Endothelial cell of umbilical vein (primary cell): ENCODE results near the gene PFDN1. TPM values are rescaled to one million over a fixed set of nuclear protein-coding genes. Genes with fewer than 3 reads are reported as not detected.

Experiments used
- BruUV-seq: library from RNA; stranded (reverse); fragments of 400-500 nt; replicated peaks from 2 replicates; lab custom pipeline; 2021; lab: Mats Ljungman, UMichigan
- CTCF ChIA-PET: fragments of 300-600, 350-600 bp; sonication (Branson Sonifier 250); formaldehyde crosslinking; loops from one replicate; lab custom pipeline; 2021; ENCODE audit warnings: antibody characterized with exemption, inconsistent platforms; lab: Charles Lee
- POLR2A ChIA-PET: fragments of 300-600, 350-600 bp; sonication (Branson Sonifier 250); formaldehyde crosslinking; loops from one replicate; lab custom pipeline; 2021; ENCODE audit warnings: antibody characterized with exemption, inconsistent platforms; lab: Charles Lee
- DNase-seq: peaks from one replicate; pipeline ENCODE4 v3.0.0-alpha.2; 2011; ENCODE audit warnings: low read depth, low spot score
- FAIRE-seq: peaks from 2 replicates; lab custom pipeline; 2011; peaks lifted over from hg19 to GRCh38; lab: Jason Lieb, UNC
- H2AFZ ChIP-seq: 2 replicates; pipeline ENCODE4 v1.6.0; 2012; ENCODE audit warnings: low read depth, low read length, control low read depth, inconsistent platforms
- H3K27ac ChIP-seq: 2 replicates; pipeline ENCODE4 v1.5.1; 2011; ENCODE audit warnings: low read depth, mild to moderate bottlenecking, control low read depth, low read length, moderate library complexity; ENCODE audit not compliant: insufficient read depth
- H3K27me3 ChIP-seq, 2 experiments: 2 replicates each; pipeline versions ENCODE4 v1.6.0 to v1.6.1; 2011; ENCODE audit warnings: low read length in 2 of 2, mixed read lengths in 1 of 2; ENCODE audit not compliant: control insufficient read depth in 2 of 2, insufficient read depth in 2 of 2
- H3K36me3 ChIP-seq, 2 experiments: 2 replicates in 1 of 2; 3 replicates in 1 of 2; pipeline ENCODE4 v1.5.1; 2011; ENCODE audit warnings: low read length in 2 of 2, mild to moderate bottlenecking in 1 of 2, moderate library complexity in 1 of 2; ENCODE audit not compliant: control insufficient read depth in 2 of 2, insufficient read depth in 2 of 2; ENCODE audit errors: extremely low read depth in 1 of 2
- H3K4me1 ChIP-seq: 3 replicates; pipeline ENCODE4 v1.5.1; 2011; ENCODE audit warnings: mild to moderate bottlenecking, low read length; ENCODE audit not compliant: control insufficient read depth, insufficient read depth; ENCODE audit errors: extremely low read depth
- H3K4me2 ChIP-seq: 2 replicates; pipeline ENCODE4 v1.6.1; 2011; ENCODE audit warnings: low read length, control low read depth, mixed read lengths; ENCODE audit not compliant: insufficient read depth
- H3K4me3 ChIP-seq, 3 experiments: fragments of 200-600 bp in 1 of 3; sonication (generic), shearing (Covaris generic) in 1 of 3; replicated peaks in 1 of 3; 2 replicates each; pipeline ENCODE4 v1.5.1; 2011 to 2016; ENCODE audit warnings: control low read depth in 3 of 3, low read length in 3 of 3, mild to moderate bottlenecking in 2 of 3, inconsistent platforms in 1 of 3, low read depth in 1 of 3, moderate library complexity in 1 of 3; ENCODE audit not compliant: insufficient read depth in 1 of 3
- H3K79me2 ChIP-seq: 2 replicates; pipeline ENCODE4 v1.6.0; 2012; ENCODE audit warnings: low read length, inconsistent platforms; ENCODE audit not compliant: control insufficient read depth, insufficient read depth
- H3K9ac ChIP-seq: replicated peaks from 2 replicates; pipeline ENCODE3; 2011; ENCODE audit warnings: low read length, control low read depth; ENCODE audit not compliant: insufficient read depth; ENCODE audit errors: extremely low read depth
- H3K9me1 ChIP-seq: replicated peaks from 3 replicates; pipeline ENCODE4 v1.6.0; 2011; ENCODE audit warnings: mild to moderate bottlenecking, low read length; ENCODE audit not compliant: control insufficient read depth, insufficient read depth; ENCODE audit errors: extremely low read depth
- H3K9me3 ChIP-seq: replicated peaks from 2 replicates; pipeline ENCODE4 v1.5.1; 2012; ENCODE audit warnings: low read length, inconsistent platforms; ENCODE audit not compliant: control insufficient read depth, insufficient read depth
- H4K20me1 ChIP-seq: replicated peaks from 2 replicates; pipeline ENCODE3; 2011; ENCODE audit warnings: mild to moderate bottlenecking, low read length; ENCODE audit not compliant: control insufficient read depth, insufficient read depth; ENCODE audit errors: extremely low read depth
- CTCF ChIP-seq, 2 donors: IDR thresholded peaks; 1 replicate in 1 of 2; 2 replicates in 1 of 2; pipeline ENCODE4 v1.5.1; 2011; ENCODE audit warnings: low read length in 2 of 2, mild to moderate bottlenecking in 2 of 2, moderate library complexity in 2 of 2, control low read depth in 1 of 2, inconsistent platforms in 1 of 2, low read depth in 1 of 2; ENCODE audit not compliant: insufficient read depth in 1 of 2; ENCODE audit errors: extremely low read depth in 1 of 2
- EZH2 ChIP-seq: IDR thresholded peaks from 2 replicates; pipeline ENCODE4 v1.6.1; 2012; ENCODE audit warnings: borderline replicate concordance, low read depth, mild to moderate bottlenecking, moderate library complexity, low read length, inconsistent platforms; ENCODE audit not compliant: severe bottlenecking
- FOS ChIP-seq: IDR thresholded peaks from 2 replicates; pipeline ENCODE4 v1.6.1; 2011; ENCODE audit warnings: mild to moderate bottlenecking, low read length, moderate library complexity, borderline replicate concordance; ENCODE audit not compliant: insufficient read depth
- GATA2 ChIP-seq: IDR thresholded peaks from 2 replicates; pipeline ENCODE4 v1.7.0; 2011; ENCODE audit warnings: low read depth, mild to moderate bottlenecking, moderate library complexity, mixed read lengths, low read length; ENCODE audit not compliant: insufficient read length, insufficient read depth
- JUN ChIP-seq: IDR thresholded peaks from 2 replicates; pipeline ENCODE4 v1.6.1; 2011; ENCODE audit warnings: borderline replicate concordance, low read depth; ENCODE audit not compliant: insufficient read length, insufficient read depth
- MAX ChIP-seq: IDR thresholded peaks from 2 replicates; pipeline ENCODE4 v1.6.1; 2011; ENCODE audit not compliant: insufficient read depth, insufficient read length
- MYC ChIP-seq: IDR thresholded peaks from one replicate; pipeline ENCODE4 v1.6.1; 2011; ENCODE audit warnings: mild to moderate bottlenecking, low read depth, low read length
- POLR2A ChIP-seq: IDR thresholded peaks from 2 replicates; pipeline ENCODE4 v1.6.1; 2012; ENCODE audit warnings: low read depth, mild to moderate bottlenecking, control low read depth, low read length
- POLR2AphosphoS5 ChIP-seq: IDR thresholded peaks from 2 replicates; pipeline ENCODE4 v1.6.1; 2012; ENCODE audit warnings: low read depth, mild to moderate bottlenecking, control low read depth, low read length, moderate library complexity; ENCODE audit not compliant: insufficient read depth
- dilution Hi-C: fragments of 300-500 bp; cut with MboI; formaldehyde crosslinking; loops from one replicate; pipeline ENCODE4 v1.15.0; 2019; ENCODE audit warnings: low sequenced_read_pairs; ENCODE audit not compliant: extremely low pct_ligation_motif_present
- intact Hi-C: fragments of 100-400 bp; cut with micrococcal nuclease; formaldehyde crosslinking; loops from one replicate; pipeline ENCODE4 v1.10.0; 2022
- polyA plus RNA-seq, 4 experiments: library from polyadenylated mRNA; depleted of rRNA in 3 of 4; stranded (reverse) in 3 of 4; unstranded in 1 of 4; fragments of >200 nt; gene quantifications; 2 replicates each; pipeline versions ENCODE4 v1.2.1 to v1.2.3, GENCODE V29; 2011 to 2012; ENCODE audit warnings: missing spikeins in 1 of 4
- total RNA-seq: library from RNA; stranded (reverse); gene quantifications from 2 replicates; pipeline ENCODE4 v1.2.3, GENCODE V29; 2021

Gene PFDN1
- total and polyA plus RNA-seq, 2 donors (not counting 3 experiments of a cell fraction or from before 2014, with no cell fraction given), result 107 to 158 TPM

- TF ChIP-seq POLR2A (no peak), GATA2 (no peak), CTCF (IDR thresholded peaks at IDR 0.05; ENCODE audit: extremely low read depth in 1 of 2, insufficient read depth in 1 of 2, low read depth in 1 of 2, low read length in 2 of 2) (no peak), MAX (no peak), MYC (no peak), FOS (no peak), EZH2 (no peak), POLR2AphosphoS5 (no peak), JUN (no peak)
- Histone ChIP-seq H3K36me3 (peaks cover 0 to 8% of the 10 kb centered on the region in 2 experiments), H3K4me2 (no peak overlapping the region), H3K9ac (no peak overlapping the region), H4K20me1 (no peaks in the 10 kb centered on the region), H3K4me3 (no peak overlapping the region), H3K9me3 (no peaks in the 10 kb centered on the region), H3K27me3 (no peaks in the 10 kb centered on the region), H3K79me2 (peaks cover 60% of the 10 kb centered on the region), H3K4me1 (peaks cover 48% of the 10 kb centered on the region), H3K9me1 (no peaks in the 10 kb centered on the region), H2AFZ (no peak overlapping the region), H3K27ac (no peak overlapping the region)
- POLR2A ChIA-PET, result interaction anchor here (0.5 to 0.8 kb wide), 2 partner anchors 47 to 90 kb away, joined by 4 to 7 read pairs; partner anchors contain the start of gene HBEGF
- CTCF ChIA-PET, result interaction anchor here (0.8 to 3.5 kb wide), 5 partner anchors 12 to 102 kb away, joined by 3 to 17 read pairs (median 5); partner anchors contain the start of gene HBEGF
- DNase-seq, result no peak
- no TSS peak for BruUV-seq
- intact Hi-C loops, result no loop called here
- dilution Hi-C loops, result no loop called here
- no peak for FAIRE-seq
These were observed 46.2 kb downstream of the PFDN1 start for GRCh38 chr5:140256726-140257125.
